ENCODE results near the gene EZH1. TPM values are rescaled to one million over a fixed set of nuclear protein-coding genes. Genes with fewer than 3 reads are reported as not detected.

EZH1 gene
- total and polyA plus RNA-seq, 2 experiments from 2014 or later = 22.4 to 22.8 TPM

DNA sequence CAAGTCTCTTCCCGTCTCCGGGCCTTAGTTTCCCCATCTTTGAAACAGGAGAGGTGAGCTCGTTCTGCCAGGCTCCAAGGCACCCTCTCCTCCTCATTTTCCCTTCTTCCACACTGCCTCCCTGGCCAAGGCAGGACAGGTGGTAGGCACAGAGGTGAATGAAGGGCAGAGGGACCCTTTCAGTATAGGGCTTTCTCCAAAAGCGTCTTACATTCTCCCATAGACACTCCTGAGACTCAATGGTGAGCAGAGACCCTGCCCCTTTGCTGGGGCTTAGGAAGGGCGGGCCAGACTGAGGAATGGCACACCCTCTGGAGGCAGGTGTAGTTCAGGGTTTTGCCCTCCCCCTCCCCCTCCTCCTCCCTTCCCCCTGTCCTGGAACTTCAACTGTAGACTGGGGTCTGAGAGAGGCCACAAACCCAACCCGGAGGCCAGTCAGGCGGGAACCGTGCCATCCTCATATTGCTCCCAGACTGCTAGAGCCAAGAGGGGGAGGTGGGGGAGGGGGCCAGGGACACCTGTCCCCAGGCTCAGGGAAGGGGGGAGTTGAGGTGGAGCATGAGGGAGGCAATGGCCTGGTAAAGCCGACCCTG lies 70.0 kb downstream of the EZH1 start:
- H3K4me1 ChIP-seq (ENCODE audit: insufficient read depth) = peaks cover 34% of the 10 kb centered on the region
- no peaks in the 10 kb centered on the region for H4K20me1 ChIP-seq (ENCODE audit: insufficient read depth)
- no peak overlapping the region for H3K27ac ChIP-seq
- TF ChIP-seq EZH2phosphoT487 (IDR thresholded peaks at IDR 0.05; ENCODE audit: insufficient read depth, low read depth) (no peak), EZH2 (IDR thresholded peaks at IDR 0.05; ENCODE audit: insufficient read depth, poor library complexity, severe bottlenecking) (no peak)
- in situ Hi-C loops (cut with MboI) = no loop called here
- no peak for DNase-seq
- H2AFZ ChIP-seq = no peak overlapping the region
- H3K9me2 ChIP-seq (ENCODE audit: insufficient read depth) = no peaks in the 10 kb centered on the region
- peaks cover 30% of the 10 kb centered on the region for H3K79me2 ChIP-seq (ENCODE audit: insufficient read depth)
- H3K9ac ChIP-seq = peak overlapping the region; percentile 79
- H3F3A ChIP-seq (ENCODE audit: insufficient read depth) = peaks cover 10% of the 10 kb centered on the region; the same call in 1 of the 2 replicates
- 34 to 41% methylated on average over 9 of the region's 9 CpGs for WGBS, 2 experiments (ENCODE audit: low coverage in 1 of 2, low lambda C conversion rate in 2 of 2, missing lambda C conversion rate in 2 of 2)
- H3K4me2 ChIP-seq (ENCODE audit: unreplicated experiment) = peak overlapping the region; percentile 85
- H3K36me3 ChIP-seq (ENCODE audit: low read depth) = no peaks in the 10 kb centered on the region
- H3K9me3 ChIP-seq (ENCODE audit: low read depth) = no peaks in the 10 kb centered on the region
- H3K4me3 ChIP-seq = peak overlapping the region; percentile 87
- H3K27me3 ChIP-seq (replicated peaks; ENCODE audit: insufficient read depth) = no peaks in the 10 kb centered on the region

DNA sequence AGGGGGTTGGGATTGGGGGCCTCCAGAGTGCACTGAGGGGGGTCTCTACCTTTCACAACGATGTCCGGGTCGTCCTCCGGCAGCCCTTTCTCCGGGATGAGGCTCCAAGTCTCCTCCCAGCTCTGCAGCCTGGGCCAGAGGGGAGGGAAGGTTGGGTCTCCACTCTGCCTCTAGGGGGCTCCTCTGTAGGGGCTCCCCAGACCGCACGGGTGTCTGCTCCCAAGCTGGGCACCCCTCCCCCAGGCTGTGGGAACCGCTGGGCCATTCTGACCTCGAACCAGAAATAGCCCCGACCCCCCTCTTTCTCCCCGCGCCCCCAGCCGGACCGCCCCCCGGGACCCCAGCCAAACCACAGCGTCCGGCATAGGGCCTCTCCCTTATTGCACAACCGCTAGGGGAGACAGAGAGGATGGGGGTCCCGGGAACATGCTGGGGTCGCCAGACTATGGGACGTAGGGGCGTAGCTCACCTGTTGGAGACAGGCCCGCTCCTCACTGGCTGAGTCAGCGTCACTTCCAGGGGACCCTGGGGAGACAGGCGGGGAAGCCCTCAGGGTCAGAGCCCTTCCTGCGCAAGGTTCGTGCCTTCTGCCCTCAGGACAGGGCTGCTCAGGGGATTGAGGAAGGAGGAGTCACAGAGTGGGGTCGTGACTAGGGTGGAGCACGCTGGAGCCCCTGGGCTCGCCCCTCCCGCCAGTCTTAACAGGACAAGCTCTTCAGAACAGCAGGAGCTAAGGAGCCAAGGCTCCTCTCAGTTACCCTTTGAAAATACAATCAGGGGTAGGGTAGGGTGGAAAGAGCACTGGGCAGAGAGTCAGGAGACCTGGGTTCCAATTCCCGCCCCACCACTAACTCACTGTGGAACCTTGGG lies 70.7 kb downstream of the EZH1 start:
- Histone ChIP-seq H3K4me2 (ENCODE audit: unreplicated experiment) (peak overlapping the region; percentile 85), H3K9ac (peak overlapping the region; percentile 14), H3K4me1 (ENCODE audit: insufficient read depth) (peaks cover 30% of the 10 kb centered on the region), H3K27me3 (replicated peaks; ENCODE audit: insufficient read depth) (no peaks in the 10 kb centered on the region), H2AFZ (no peak overlapping the region), H3K79me2 (ENCODE audit: insufficient read depth) (peaks cover 30% of the 10 kb centered on the region), H3K27ac (no peak overlapping the region), H4K20me1 (ENCODE audit: insufficient read depth) (no peaks in the 10 kb centered on the region), H3K36me3 (ENCODE audit: low read depth) (no peaks in the 10 kb centered on the region), H3F3A (ENCODE audit: insufficient read depth) (peaks cover 15% of the 10 kb centered on the region; the same call in 1 of the 2 replicates), H3K9me3 (ENCODE audit: low read depth) (no peaks in the 10 kb centered on the region), H3K9me2 (ENCODE audit: insufficient read depth) (no peaks in the 10 kb centered on the region), H3K4me3 (peak overlapping the region; percentile 87)
- in situ Hi-C loops (cut with MboI) = no loop called here
- no peak for TF ChIP-seq EZH2 (IDR thresholded peaks at IDR 0.05; ENCODE audit: insufficient read depth, poor library complexity, severe bottlenecking)
- TF ChIP-seq EZH2phosphoT487 (IDR thresholded peaks at IDR 0.05; ENCODE audit: insufficient read depth, low read depth) = no peak
- WGBS, 2 experiments (ENCODE audit: low coverage in 1 of 2, low lambda C conversion rate in 2 of 2, missing lambda C conversion rate in 2 of 2) = 19 to 22% methylated on average over 24 to 27 of the region's 32 CpGs
- DNase-seq = peak; percentile 70

DNA sequence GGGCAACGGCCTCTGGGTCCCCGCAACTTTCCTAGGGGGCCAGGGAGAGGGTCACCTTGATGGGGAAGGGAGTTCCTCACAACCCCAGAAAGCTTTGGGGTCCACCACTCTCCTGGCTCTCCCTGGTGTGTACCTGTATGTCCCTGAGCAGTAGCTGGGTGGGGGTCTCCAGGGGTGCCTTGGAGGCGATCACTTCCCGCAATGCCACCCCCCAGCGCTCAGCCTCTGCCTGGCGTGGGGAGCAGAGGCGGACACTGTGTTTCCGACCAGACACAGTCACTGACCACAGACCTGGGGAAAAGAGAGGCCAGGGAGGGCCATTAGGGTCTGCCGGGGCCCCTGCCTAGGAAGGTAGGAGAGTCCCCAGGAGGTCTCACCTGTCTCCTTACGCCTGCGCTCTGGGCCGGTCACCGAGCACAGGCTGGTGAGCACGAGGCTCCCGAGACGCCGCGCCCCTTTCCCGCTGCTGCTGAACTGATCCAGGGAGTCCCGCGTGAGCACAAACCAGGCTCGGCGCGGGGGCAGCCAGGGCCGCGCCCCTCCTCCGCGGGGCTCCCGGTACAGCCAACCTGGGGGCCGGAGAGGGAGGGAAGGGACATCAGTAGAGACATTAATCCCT lies 71.5 kb downstream of the EZH1 start:
- H3F3A ChIP-seq (ENCODE audit: insufficient read depth) = peaks cover 17% of the 10 kb centered on the region; the same call in 1 of the 2 replicates
- no peak overlapping the region for H3K4me2 ChIP-seq (ENCODE audit: unreplicated experiment)
- H3K4me1 ChIP-seq (ENCODE audit: insufficient read depth) = peaks cover 27% of the 10 kb centered on the region
- H3K9me3 ChIP-seq (ENCODE audit: low read depth) = no peaks in the 10 kb centered on the region
- no peaks in the 10 kb centered on the region for H4K20me1 ChIP-seq (ENCODE audit: insufficient read depth)
- no peaks in the 10 kb centered on the region for H3K9me2 ChIP-seq (ENCODE audit: insufficient read depth)
- DNase-seq = no peak
- TF ChIP-seq EZH2 (IDR thresholded peaks at IDR 0.05; ENCODE audit: insufficient read depth, poor library complexity, severe bottlenecking) (no peak), EZH2phosphoT487 (IDR thresholded peaks at IDR 0.05; ENCODE audit: insufficient read depth, low read depth) (no peak)
- peak overlapping the region; percentile 87; the same call in 1 of the 2 replicates for H3K4me3 ChIP-seq
- no peaks in the 10 kb centered on the region for H3K27me3 ChIP-seq (replicated peaks; ENCODE audit: insufficient read depth)
- in situ Hi-C loops (cut with MboI) = no loop called here
- no peak overlapping the region for H3K27ac ChIP-seq
- H3K36me3 ChIP-seq (ENCODE audit: low read depth) = no peaks in the 10 kb centered on the region; the same call in 1 of the 2 replicates
- no peak overlapping the region for H2AFZ ChIP-seq
- peak overlapping the region; percentile 14; the same call in 1 of the 2 replicates for H3K9ac ChIP-seq
- peaks cover 30% of the 10 kb centered on the region for H3K79me2 ChIP-seq (ENCODE audit: insufficient read depth)
- 64% methylated on average over 29 to 30 of the region's 30 CpGs for WGBS, 2 experiments (ENCODE audit: low coverage in 1 of 2, low lambda C conversion rate in 2 of 2, missing lambda C conversion rate in 2 of 2)

DNA sequence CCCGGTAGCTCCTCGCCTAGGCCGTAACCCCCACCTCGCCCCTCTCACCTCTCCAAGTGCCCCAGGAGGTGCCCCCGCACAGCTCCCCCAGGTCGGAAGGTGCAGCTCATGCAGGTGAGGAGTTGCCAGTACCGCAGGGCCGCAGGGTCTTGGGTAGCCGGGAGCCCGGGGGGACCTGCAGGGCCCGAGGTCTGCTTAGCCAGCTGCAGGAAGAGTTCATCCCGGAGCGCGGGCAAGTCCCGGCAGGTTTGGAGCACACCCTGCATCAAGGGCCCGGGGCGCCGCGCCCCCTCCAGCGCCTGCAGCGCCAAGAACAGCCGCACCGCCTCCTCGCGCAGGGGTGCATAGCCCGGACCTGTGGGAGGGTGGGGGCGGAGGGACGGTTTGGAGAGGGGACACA lies 72.8 kb downstream of the EZH1 start:
- Histone ChIP-seq H3K9me3 (ENCODE audit: low read depth) (no peaks in the 10 kb centered on the region), H3K27me3 (replicated peaks; ENCODE audit: insufficient read depth) (no peaks in the 10 kb centered on the region), H3K4me1 (ENCODE audit: insufficient read depth) (peaks cover 33% of the 10 kb centered on the region), H2AFZ (no peak overlapping the region), H3K4me3 (no peak overlapping the region), H3K36me3 (ENCODE audit: low read depth) (peaks cover under 1% of the 10 kb centered on the region; the same call in 1 of the 2 replicates), H3K9ac (no peak overlapping the region), H3K9me2 (ENCODE audit: insufficient read depth) (no peaks in the 10 kb centered on the region), H3K27ac (no peak overlapping the region), H4K20me1 (ENCODE audit: insufficient read depth) (no peaks in the 10 kb centered on the region), H3K79me2 (ENCODE audit: insufficient read depth) (peaks cover 30% of the 10 kb centered on the region), H3K4me2 (ENCODE audit: unreplicated experiment) (no peak overlapping the region), H3F3A (ENCODE audit: insufficient read depth) (peaks cover 25% of the 10 kb centered on the region)
- 86 to 89% methylated on average over 18 to 28 of the region's 28 CpGs for WGBS, 2 experiments (ENCODE audit: low coverage in 1 of 2, low lambda C conversion rate in 2 of 2, missing lambda C conversion rate in 2 of 2)
- no peak for TF ChIP-seq EZH2phosphoT487 (IDR thresholded peaks at IDR 0.05; ENCODE audit: insufficient read depth, low read depth)
- no peak for TF ChIP-seq EZH2 (IDR thresholded peaks at IDR 0.05; ENCODE audit: insufficient read depth, poor library complexity, severe bottlenecking)
- in situ Hi-C loops (cut with MboI) = no loop called here
- no peak for DNase-seq

Measured in GM23248 (cell line).